Thoracic aorta (tissue), 2 donors: ENCODE results near the gene SREBF1. TPM values are rescaled to one million over a fixed set of nuclear protein-coding genes. Genes with fewer than 3 reads are reported as not detected.

Experiments used
- ATAC-seq: fragments of 150-250 bp; one replicate; pipeline ENCODE4 v1.8.0; 2017; ENCODE audit warnings: low read depth; ENCODE audit not compliant: insufficient number of reproducible peaks, low FRiP score
- DNase-seq: peaks from one replicate; pipeline ENCODE4 v3.0.0-alpha.2; 2020; ENCODE audit warnings: low spot score
- H3K27ac ChIP-seq, 2 donors: fragments of 200-600 bp; sonication (generic); 1 replicate in 1 of 2; 2 replicates in 1 of 2; pipeline ENCODE4 v1.5.1; 2016; ENCODE audit warnings: mild to moderate bottlenecking in 2 of 2, moderate library complexity in 2 of 2
- H3K27me3 ChIP-seq: fragments of 200-600 bp; sonication (generic); replicated peaks from 2 replicates; pipeline ENCODE4 v1.6.0; 2016; ENCODE audit warnings: mild to moderate bottlenecking; ENCODE audit not compliant: insufficient read depth
- H3K36me3 ChIP-seq: fragments of 200-600 bp; sonication (generic); one replicate; pipeline ENCODE4 v1.5.1; 2016
- H3K4me1 ChIP-seq, 2 donors: fragments of 200-600 bp; sonication (generic); 1 replicate in 1 of 2; 2 replicates in 1 of 2; pipeline versions ENCODE4 v1.5.1 to v1.6.0; 2016; ENCODE audit warnings: low read depth in 2 of 2, mild to moderate bottlenecking in 1 of 2; ENCODE audit not compliant: control insufficient read depth in 1 of 2
- H3K4me3 ChIP-seq: fragments of 200-600 bp; sonication (generic); 2 replicates; pipeline ENCODE4 v1.5.1; 2016; ENCODE audit warnings: mild to moderate bottlenecking
- H3K9me3 ChIP-seq: fragments of 200-600 bp; sonication (generic); 2 replicates; pipeline ENCODE4 v1.5.1; 2016
- CTCF ChIP-seq: fragments of 200-600 bp; sonication (generic); IDR thresholded peaks from one replicate; pipeline ENCODE4 v1.5.1; 2019; ENCODE audit warnings: antibody characterized with exemption
- total RNA-seq, 2 donors: library from RNA; depleted of rRNA; stranded (reverse); fragments of >200 nt; gene quantifications; one replicate each; pipeline versions ENCODE4 v1.1.0 to v1.2.3, GENCODE V29; 2016

Gene SREBF1
- total RNA-seq, 2 donors from 2014 or later: 56.2 to 64.2 TPM

GRCh38 chr17:17790637-17791464 lies 45.9 kb downstream of the SREBF1 start:
- no peaks in the 10 kb centered on the region for H3K4me1 ChIP-seq
- ATAC-seq (no peak), DNase-seq (no peak)
- H3K27me3 ChIP-seq: no peaks in the 10 kb centered on the region
- no peak overlapping the region for H3K4me3 ChIP-seq
- H3K27ac ChIP-seq: no peak overlapping the region
- no peaks in the 10 kb centered on the region for H3K36me3 ChIP-seq
- no peaks in the 10 kb centered on the region for H3K9me3 ChIP-seq
- no peak for TF ChIP-seq CTCF

- ATAC-seq (no peak), DNase-seq (no peak)
- H3K27me3 ChIP-seq: no peaks in the 10 kb centered on the region
- no peak for TF ChIP-seq CTCF
- no peaks in the 10 kb centered on the region for H3K36me3 ChIP-seq
- H3K4me1 ChIP-seq: peaks cover 0 to 3% of the 10 kb centered on the region in 2 donors
- no peak overlapping the region for H3K4me3 ChIP-seq
- H3K27ac ChIP-seq: no peak overlapping the region
- no peaks in the 10 kb centered on the region for H3K9me3 ChIP-seq
These were observed 46.8 kb downstream of the SREBF1 start for GRCh38 chr17:17789828-17790636.

- no peaks in the 10 kb centered on the region for H3K27me3 ChIP-seq
- H3K4me1 ChIP-seq: peaks cover 2 to 9% of the 10 kb centered on the region in 2 donors
- no peak overlapping the region for H3K4me3 ChIP-seq
- no peak for ATAC-seq
- no peak for DNase-seq
- H3K36me3 ChIP-seq: no peaks in the 10 kb centered on the region
- TF ChIP-seq CTCF: no peak
- no peaks in the 10 kb centered on the region for H3K9me3 ChIP-seq
- no peak overlapping the region for H3K27ac ChIP-seq
These were observed 47.4 kb downstream of the SREBF1 start for GRCh38 chr17:17789410-17789809.

GRCh38 chr17:17788967-17789366 lies 47.8 kb downstream of the SREBF1 start:
- no peak overlapping the region for H3K4me3 ChIP-seq
- no peaks in the 10 kb centered on the region for H3K27me3 ChIP-seq
- ATAC-seq (no peak), DNase-seq (no peak)
- H3K27ac ChIP-seq: no peak overlapping the region
- no peaks in the 10 kb centered on the region for H3K9me3 ChIP-seq
- H3K4me1 ChIP-seq: peaks cover 4 to 13% of the 10 kb centered on the region in 2 donors
- no peaks in the 10 kb centered on the region for H3K36me3 ChIP-seq
- no peak for TF ChIP-seq CTCF

- no peak for ATAC-seq
- no peak for TF ChIP-seq CTCF
- peaks cover 9 to 27% of the 10 kb centered on the region in 2 donors for H3K4me1 ChIP-seq
These were observed 49.2 kb downstream of the SREBF1 start for GRCh38 chr17:17787568-17787967.

More at GRCh38 chr17:17787568-17787967, 49.2 kb downstream of the SREBF1 start:
- Histone ChIP-seq H3K27me3 (no peaks in the 10 kb centered on the region), H3K4me3 (no peak overlapping the region), H3K27ac (no peak overlapping the region), H3K9me3 (no peaks in the 10 kb centered on the region), H3K36me3 (no peaks in the 10 kb centered on the region)
- DNase-seq: no peak
